Naive B cell (primary cell): ENCODE results near the gene DMWD. TPM values are rescaled to one million over a fixed set of nuclear protein-coding genes. Genes with fewer than 3 reads are reported as not detected.
A peak's percentile ranks its signal among the peaks of the same experiment; 100 is the strongest.

ENCODE experiments used
- ATAC-seq, 2 donors: fragments of 150-1000 bp; cut with Tn5 transposase; 2 replicates each; pipeline ENCODE4 v1.10.0; 2021; ENCODE audit warnings: low read depth in 2 of 2, mild to moderate bottlenecking in 2 of 2, moderate library complexity in 2 of 2
- DNase-seq: peaks from one replicate; pipeline ENCODE4 v3.0.0; 2022
- H3K27ac Mint-ChIP-seq, 6 donors: one replicate each; pipeline ENCODE4 v1.8.0; 2020 to 2022; ENCODE audit warnings: mild to moderate bottlenecking in 6 of 6, mixed read lengths in 6 of 6, moderate library complexity in 5 of 6, inconsistent platforms in 2 of 6
- H3K27me3 Mint-ChIP-seq, 3 donors: one replicate each; pipeline ENCODE4 v1.8.0; 2021 to 2022; ENCODE audit warnings: mixed read lengths in 3 of 3, mild to moderate bottlenecking in 1 of 3
- H3K36me3 Mint-ChIP-seq, 2 donors: one replicate each; pipeline ENCODE4 v1.8.0; 2020 to 2022; ENCODE audit warnings: mixed read lengths in 2 of 2, inconsistent platforms in 1 of 2, mild to moderate bottlenecking in 1 of 2
- H3K4me1 Mint-ChIP-seq, 3 donors: one replicate each; pipeline ENCODE4 v1.8.0; 2020 to 2022; ENCODE audit warnings: mixed read lengths in 3 of 3, inconsistent platforms in 1 of 3, mild to moderate bottlenecking in 1 of 3, moderate library complexity in 1 of 3
- H3K4me3 Mint-ChIP-seq, 8 donors: one replicate each; pipeline ENCODE4 v1.8.0; 2020 to 2022; ENCODE audit warnings: mild to moderate bottlenecking in 8 of 8, mixed read lengths in 8 of 8, moderate library complexity in 8 of 8, inconsistent platforms in 2 of 8
- H3K9me3 Mint-ChIP-seq, 7 donors: one replicate each; pipeline ENCODE4 v1.8.0; 2020 to 2022; ENCODE audit warnings: mixed read lengths in 7 of 7, mild to moderate bottlenecking in 5 of 7, inconsistent platforms in 2 of 7, moderate library complexity in 1 of 7
- polyA plus RNA-seq, 6 donors: library from polyadenylated mRNA; unstranded; fragments of 300-500 nt; fragmentation: Illumina TruSeq; gene quantifications; one replicate each; pipeline ENCODE4 v1.2.3, GENCODE V29; 2021; ENCODE audit warnings: low read depth in 6 of 6

DMWD gene
- polyA plus RNA-seq, 6 donors from 2014 or later: 13.4 to 28.1 (median 22.1) TPM

GRCh38 chr19:45780448-45781213, 12.0 kb downstream of the DMWD start:
- Mint-ChIP-seq H3K27ac (peak overlapping the region in 1 of 6 donors; percentile 74), H3K4me3 (peak overlapping the region in 1 of 8 donors; percentile 60), H3K36me3 (peaks cover 0 to 8% of the 10 kb centered on the region in 2 donors), H3K4me1 (peaks cover 23 to 31% (median 30%) of the 10 kb centered on the region in 3 donors), H3K27me3 (peaks cover 0 to 13% (median 12%) of the 10 kb centered on the region in 3 donors), H3K9me3 (no peaks in the 10 kb centered on the region)
- ATAC-seq (no peak), DNase-seq (no peak)

GRCh38 chr19:45780146-45780447, 12.5 kb downstream of the DMWD start:
- Mint-ChIP-seq H3K27me3 (peaks cover 0 to 13% (median 12%) of the 10 kb centered on the region in 3 donors), H3K4me3 (peak overlapping the region in 2 of 8 donors; percentile 86 to 89), H3K4me1 (peaks cover 23 to 31% (median 30%) of the 10 kb centered on the region in 3 donors), H3K27ac (peak overlapping the region in 1 of 6 donors; percentile 66), H3K36me3 (peaks cover 0 to 8% of the 10 kb centered on the region in 2 donors), H3K9me3 (no peaks in the 10 kb centered on the region)
- no peak for DNase-seq
- peak in 1 of 2 donors; percentile 1 for ATAC-seq

DNA sequence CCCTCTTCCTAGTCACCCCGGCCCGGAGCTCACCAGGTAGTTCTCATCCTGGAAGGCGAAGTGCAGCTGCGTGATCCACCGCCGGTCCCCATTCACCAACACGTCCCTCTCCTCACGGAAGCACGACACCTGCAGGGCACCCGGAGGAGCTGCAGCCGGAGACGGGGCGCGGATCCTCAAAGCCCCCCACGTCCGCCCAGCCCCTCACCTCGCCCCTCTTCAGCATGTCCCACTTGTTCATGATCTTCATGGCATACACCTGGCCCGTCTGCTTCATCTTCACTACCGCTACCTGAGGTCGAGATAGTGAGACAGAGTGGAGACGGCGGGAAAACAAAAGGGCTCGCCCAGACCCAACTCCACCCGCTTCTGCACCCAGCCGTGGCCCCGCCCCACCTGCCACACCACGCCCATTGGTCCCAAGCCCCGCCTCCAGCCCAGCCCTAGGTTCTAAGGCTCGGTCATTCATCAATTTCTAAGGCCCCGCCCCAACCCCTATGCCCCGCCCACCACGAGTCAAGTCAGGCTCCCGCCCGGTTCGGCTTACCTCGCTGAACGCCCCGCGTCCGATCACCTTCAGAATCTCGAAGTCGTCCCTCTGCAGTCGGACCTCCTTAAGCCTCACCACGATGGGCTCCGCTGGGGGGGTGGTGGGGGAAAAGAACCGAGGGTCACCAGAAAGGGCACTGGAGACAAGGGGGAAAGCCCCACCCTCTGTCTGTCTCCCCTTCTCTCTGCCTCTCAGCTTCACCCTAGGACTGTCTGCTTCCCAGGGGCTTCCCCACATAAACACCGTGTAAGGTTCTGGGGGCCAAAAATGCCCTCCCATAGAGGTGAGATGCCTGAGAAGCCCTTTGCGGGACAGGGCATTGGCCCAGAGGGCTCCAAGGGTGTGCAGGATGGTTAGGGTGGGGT, 13.2 kb downstream of the DMWD start:
- DNase-seq: peak; percentile 76
- peak; percentile 91 to 92 for ATAC-seq
- Mint-ChIP-seq H3K4me1 (peaks cover 23 to 31% (median 30%) of the 10 kb centered on the region in 3 donors), H3K36me3 (peaks cover 0 to 8% of the 10 kb centered on the region in 2 donors), H3K27me3 (peaks cover 0 to 13% (median 12%) of the 10 kb centered on the region in 3 donors), H3K9me3 (no peaks in the 10 kb centered on the region), H3K27ac (peak overlapping the region in 3 of 6 donors; percentile 66 to 82 (median 73)), H3K4me3 (peak overlapping the region; percentile 58 to 91 (median 86))

- Mint-ChIP-seq H3K9me3 (no peaks in the 10 kb centered on the region), H3K4me1 (peaks cover 23 to 31% (median 31%) of the 10 kb centered on the region in 3 donors), H3K4me3 (peak overlapping the region in 6 of 8 donors; percentile 29 to 89 (median 84)), H3K27me3 (peaks cover 0 to 13% (median 12%) of the 10 kb centered on the region in 3 donors), H3K27ac (no peak overlapping the region), H3K36me3 (peaks cover 0 to 8% of the 10 kb centered on the region in 2 donors)
- no peak for ATAC-seq
- no peak for DNase-seq
Measured at GRCh38 chr19:45778010-45778661, 14.5 kb downstream of the DMWD start.

GRCh38 chr19:45777395-45777961, 15.2 kb downstream of the DMWD start:
- H3K27me3 Mint-ChIP-seq: peaks cover 0 to 13% (median 12%) of the 10 kb centered on the region in 3 donors
- H3K9me3 Mint-ChIP-seq: no peaks in the 10 kb centered on the region
- no peak for DNase-seq
- H3K27ac Mint-ChIP-seq: no peak overlapping the region
- no peak for ATAC-seq
- H3K4me3 Mint-ChIP-seq: peak overlapping the region in 3 of 8 donors; percentile 23 to 68 (median 29)
- peaks cover 23 to 31% (median 31%) of the 10 kb centered on the region in 3 donors for H3K4me1 Mint-ChIP-seq
- peaks cover 0 to 8% of the 10 kb centered on the region in 2 donors for H3K36me3 Mint-ChIP-seq

- Mint-ChIP-seq H3K27me3 (peaks cover 0 to 11% (median 9%) of the 10 kb centered on the region in 3 donors), H3K36me3 (peaks cover 0 to 8% of the 10 kb centered on the region in 2 donors), H3K4me3 (no peak overlapping the region), H3K9me3 (no peaks in the 10 kb centered on the region), H3K4me1 (peaks cover 28 to 29% (median 29%) of the 10 kb centered on the region in 3 donors), H3K27ac (no peak overlapping the region)
- DNase-seq (no peak), ATAC-seq (no peak)
Measured at GRCh38 chr19:45774765-45775164, 17.9 kb downstream of the DMWD start.

- ATAC-seq (no peak), DNase-seq (no peak)
- peak overlapping the region in 1 of 6 donors; percentile 65 for H3K27ac Mint-ChIP-seq
- peaks cover 18 to 26% (median 25%) of the 10 kb centered on the region in 3 donors for H3K4me1 Mint-ChIP-seq
- peak overlapping the region in 1 of 8 donors; percentile 25 for H3K4me3 Mint-ChIP-seq
- H3K27me3 Mint-ChIP-seq: no peaks in the 10 kb centered on the region
- H3K36me3 Mint-ChIP-seq: no peaks in the 10 kb centered on the region
- H3K9me3 Mint-ChIP-seq: no peaks in the 10 kb centered on the region
Measured at GRCh38 chr19:45773384-45773783, 19.3 kb downstream of the DMWD start.

- no peaks in the 10 kb centered on the region for H3K27me3 Mint-ChIP-seq
- ATAC-seq: no peak
Measured at GRCh38 chr19:45772912-45773311, 19.7 kb downstream of the DMWD start.

GRCh38 chr19:45772130-45772840, 20.4 kb downstream of the DMWD start:
- ATAC-seq (no peak), DNase-seq (no peak)
- Mint-ChIP-seq H3K36me3 (no peaks in the 10 kb centered on the region), H3K4me1 (peaks cover 17 to 26% (median 26%) of the 10 kb centered on the region in 3 donors), H3K4me3 (peak overlapping the region in 6 of 8 donors; percentile 15 to 70 (median 40)), H3K27ac (peak overlapping the region in 2 of 6 donors; percentile 28 to 89), H3K27me3 (peaks cover 0 to 5% (median 0%) of the 10 kb centered on the region in 3 donors), H3K9me3 (no peaks in the 10 kb centered on the region)

More at GRCh38 chr19:45772912-45773311, 19.7 kb downstream of the DMWD start:
- no peak for DNase-seq
- peak overlapping the region in 1 of 8 donors; percentile 25 for H3K4me3 Mint-ChIP-seq
- H3K4me1 Mint-ChIP-seq: peaks cover 17 to 25% (median 23%) of the 10 kb centered on the region in 3 donors
- no peaks in the 10 kb centered on the region for H3K9me3 Mint-ChIP-seq
- no peaks in the 10 kb centered on the region for H3K36me3 Mint-ChIP-seq
- peak overlapping the region in 1 of 6 donors; percentile 65 for H3K27ac Mint-ChIP-seq

DNA sequence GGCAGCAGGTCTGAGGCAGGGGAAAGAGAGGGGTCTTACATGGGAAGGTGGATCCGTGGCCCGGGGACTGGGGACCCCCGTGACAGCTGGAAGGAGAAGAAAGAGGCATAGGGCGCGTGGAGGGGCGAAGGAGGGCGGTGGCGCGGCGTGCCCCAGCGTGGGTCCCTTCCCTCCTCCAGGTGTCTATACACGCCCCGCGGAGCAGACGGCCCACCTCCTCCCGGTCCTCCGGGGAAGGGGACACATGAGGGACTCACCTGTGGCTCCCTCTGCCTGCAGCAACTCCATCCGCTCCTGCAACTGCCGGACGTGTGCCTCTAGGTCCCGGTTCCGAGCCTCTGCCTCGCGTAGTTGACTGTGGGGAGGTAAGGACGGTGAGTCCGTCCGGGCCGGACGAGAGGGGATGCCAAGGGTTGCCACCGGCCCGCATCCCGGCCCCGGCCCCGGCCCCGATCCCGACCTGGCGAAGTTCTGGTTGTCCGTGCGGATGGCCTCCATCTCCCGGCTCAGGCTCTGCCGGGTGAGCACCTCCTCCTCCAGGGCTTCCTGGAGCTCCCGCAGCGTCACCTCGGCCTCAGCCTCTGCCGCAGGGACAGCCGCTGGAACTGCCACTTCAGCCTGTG, 21.2 kb downstream of the DMWD start:
- no peaks in the 10 kb centered on the region for H3K36me3 Mint-ChIP-seq
- H3K9me3 Mint-ChIP-seq: no peaks in the 10 kb centered on the region
- H3K27me3 Mint-ChIP-seq: peaks cover 0 to 8% (median 0%) of the 10 kb centered on the region in 3 donors
- H3K27ac Mint-ChIP-seq: peak overlapping the region in 1 of 6 donors; percentile 93
- H3K4me1 Mint-ChIP-seq: peaks cover 17 to 29% (median 28%) of the 10 kb centered on the region in 3 donors
- DNase-seq (no peak), ATAC-seq (no peak)
- peak overlapping the region in 7 of 8 donors; percentile 63 to 92 (median 82) for H3K4me3 Mint-ChIP-seq

DNA sequence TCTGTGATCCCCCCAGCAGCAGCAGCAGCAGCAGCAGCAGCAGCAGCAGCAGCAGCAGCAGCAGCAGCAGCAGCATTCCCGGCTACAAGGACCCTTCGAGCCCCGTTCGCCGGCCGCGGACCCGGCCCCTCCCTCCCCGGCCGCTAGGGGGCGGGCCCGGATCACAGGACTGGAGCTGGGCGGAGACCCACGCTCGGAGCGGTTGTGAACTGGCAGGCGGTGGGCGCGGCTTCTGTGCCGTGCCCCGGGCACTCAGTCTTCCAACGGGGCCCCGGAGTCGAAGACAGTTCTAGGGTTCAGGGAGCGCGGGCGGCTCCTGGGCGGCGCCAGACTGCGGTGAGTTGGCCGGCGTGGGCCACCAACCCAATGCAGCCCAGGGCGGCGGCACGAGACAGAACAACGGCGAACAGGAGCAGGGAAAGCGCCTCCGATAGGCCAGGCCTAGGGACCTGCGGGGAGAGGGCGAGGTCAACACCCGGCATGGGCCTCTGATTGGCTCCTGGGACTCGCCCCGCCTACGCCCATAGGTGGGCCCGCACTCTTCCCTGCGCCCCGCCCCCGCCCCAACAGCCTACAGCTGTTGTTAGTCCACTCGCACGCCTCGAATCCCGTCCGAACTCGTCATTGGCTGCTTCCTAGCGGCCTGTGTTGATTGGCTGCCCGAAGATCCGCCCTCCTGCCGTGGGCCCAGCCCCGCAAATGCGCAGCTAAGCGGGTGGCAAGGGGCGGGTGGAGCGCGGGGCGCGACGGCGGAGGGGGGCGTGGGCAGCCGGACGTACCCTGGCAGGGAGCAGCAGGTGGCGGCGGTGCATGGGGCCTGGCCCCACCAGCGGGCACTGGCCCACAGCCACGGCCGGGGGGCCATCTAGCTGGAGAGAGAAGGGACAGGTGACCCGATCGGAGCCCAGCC, 22.2 kb downstream of the DMWD start:
- H3K9me3 Mint-ChIP-seq: no peaks in the 10 kb centered on the region
- H3K27me3 Mint-ChIP-seq: peaks cover 0 to 17% (median 9%) of the 10 kb centered on the region in 3 donors
- peak; percentile 73 to 74 for ATAC-seq
- peaks cover 17 to 29% (median 28%) of the 10 kb centered on the region in 3 donors for H3K4me1 Mint-ChIP-seq
- H3K4me3 Mint-ChIP-seq: peak overlapping the region; percentile 82 to 95 (median 92)
- H3K27ac Mint-ChIP-seq: peak overlapping the region in 5 of 6 donors; percentile 83 to 93 (median 91)
- peak; percentile 91 for DNase-seq
- no peaks in the 10 kb centered on the region for H3K36me3 Mint-ChIP-seq
